HEK293 (cell line): ENCODE measurements around the gene GPR33.
"Not testable (repeated sequence)": the region's sequence is repeated elsewhere in the genome, so short reads cannot be mapped to it uniquely, and the experiment has no call there.

Experiments
- CTCF ChIA-PET: fragments of 350-600 bp; formaldehyde crosslinking; extraction: SDS; loops from one replicate; lab custom pipeline; 2021; ENCODE audit warnings: antibody characterized with exemption; lab: Yijun Ruan, JAX
- POLR2A ChIA-PET: fragments of 300-600 bp; formaldehyde crosslinking; extraction: SDS; loops from one replicate; lab custom pipeline; 2020; ENCODE audit warnings: antibody characterized with exemption, inconsistent platforms; lab: Yijun Ruan, JAX
- H3K27ac ChIP-seq: fragments of 200-500 bp; sonication (Bioruptor generic); 2 replicates; pipeline ENCODE4 v1.5.1; 2014; ENCODE audit warnings: low read depth, low read length, control low read depth, inconsistent platforms; ENCODE audit errors: extremely low read depth
- H3K36me3 ChIP-seq, 2 experiments: fragments of 200-500 bp in 1 of 2; sonication (Bioruptor generic) in 1 of 2; 1 replicate in 1 of 2; 2 replicates in 1 of 2; pipeline ENCODE4 v1.5.1; 2014 to 2017; ENCODE audit warnings: inconsistent platforms in 2 of 2, low read length in 2 of 2; ENCODE audit not compliant: control insufficient read depth in 2 of 2, insufficient read depth in 1 of 2
- H3K4me1 ChIP-seq: fragments of 200-500 bp; sonication (Bioruptor generic); 2 replicates; pipeline ENCODE4 v1.5.1; 2014; ENCODE audit warnings: mild to moderate bottlenecking, low read length, inconsistent platforms; ENCODE audit not compliant: control insufficient read depth, insufficient read depth
- H3K4me3 ChIP-seq: 2 replicates; pipeline ENCODE4 v1.5.1; 2011; ENCODE audit warnings: low read depth, mild to moderate bottlenecking, control low read depth, low read length, moderate library complexity
- H3K9me3 ChIP-seq: fragments of 200-500 bp; sonication (Bioruptor generic); 2 replicates; pipeline ENCODE4 v1.5.1; 2014; ENCODE audit warnings: low read depth, low read length, inconsistent platforms; ENCODE audit not compliant: control insufficient read depth, insufficient read depth
- SP3 ChIP-seq: fragments of 450-650 bp; formaldehyde crosslinking; IDR thresholded peaks from 2 replicates; pipeline ENCODE4 v1.5.1; 2016; ENCODE audit warnings: missing biosample characterization, missing genetic modification characterization
- ZNF140 ChIP-seq: fragments of 450-650 bp; formaldehyde crosslinking; IDR thresholded peaks from 2 replicates; pipeline ENCODE4 v1.5.1; 2016; ENCODE audit warnings: missing biosample characterization, missing genetic modification characterization
- ZNF19 ChIP-seq: fragments of 450-650 bp; formaldehyde crosslinking; IDR thresholded peaks from 2 replicates; pipeline ENCODE4; 2016; ENCODE audit warnings: missing biosample characterization, missing genetic modification characterization, low read depth
- ZNF24 ChIP-seq: fragments of 450-650 bp; formaldehyde crosslinking; IDR thresholded peaks from 2 replicates; pipeline ENCODE4 v1.5.1; 2016; ENCODE audit warnings: missing biosample characterization, missing genetic modification characterization
- ZNF510 ChIP-seq: fragments of 450-650 bp; formaldehyde crosslinking; IDR thresholded peaks from 2 replicates; pipeline ENCODE4 v1.5.1; 2018; ENCODE audit warnings: mild to moderate bottlenecking, missing genetic modification characterization, missing biosample characterization; ENCODE audit not compliant: insufficient replicate concordance
- ZNF621 ChIP-seq: fragments of 450-650 bp; formaldehyde crosslinking; IDR thresholded peaks from 2 replicates; pipeline ENCODE4 v1.5.1; 2017; ENCODE audit warnings: missing biosample characterization, missing genetic modification characterization
- ZNF624 ChIP-seq: fragments of 450-650 bp; formaldehyde crosslinking; IDR thresholded peaks from 2 replicates; pipeline ENCODE4 v1.5.1; 2017; ENCODE audit warnings: missing biosample characterization, missing genetic modification characterization
- ZNF704 ChIP-seq: fragments of 450-650 bp; formaldehyde crosslinking; IDR thresholded peaks from 2 replicates; pipeline ENCODE4 v1.5.1; 2016; ENCODE audit warnings: missing biosample characterization, missing genetic modification characterization

GPR33 gene

GRCh38 chr14:31439561-31439960, 48.3 kb downstream of the GPR33 start (continued):
- no peak for TF ChIP-seq SP3 (tag by site-specific recombination)
- TF ChIP-seq, all 188 proteins: peak for 0

GRCh38 chr14:31437045-31437691, 50.7 kb downstream of the GPR33 start:
- H3K9me3 ChIP-seq, H3K4me3 ChIP-seq, H3K27ac ChIP-seq, H3K4me1 ChIP-seq, POLR2A ChIA-PET, CTCF ChIA-PET, H3K36me3 ChIP-seq: not testable (repeated sequence)

- CTCF ChIA-PET: interaction anchor here (0.6 kb wide), 1 partner anchor 14 kb away, joined by 4 read pairs; no protein-coding TSS in a partner anchor
- Histone ChIP-seq H3K36me3 (no peaks in the 10 kb centered on the region), H3K9me3 (no peaks in the 10 kb centered on the region), H3K27ac (no peak overlapping the region)
- POLR2A ChIA-PET: no interaction called here
- TF ChIP-seq ZNF140 (tag by site-specific recombination) (no peak), ZNF510 (tag by site-specific recombination) (no peak), ZNF704 (no peak), ZNF624 (no peak), ZNF24 (tag by site-specific recombination) (no peak), ZNF621 (tag by site-specific recombination) (no peak), ZNF19 (tag by site-specific recombination) (no peak)
- TF ChIP-seq, all 188 proteins: peak for 0
- H3K4me1 ChIP-seq: no peaks in the 10 kb centered on the region
- no peak overlapping the region for H3K4me3 ChIP-seq
These were observed 52.6 kb downstream of the GPR33 start for GRCh38 chr14:31435276-31435675.
